NCI-H1048 (cell line): Measurements from ENCODE around the gene CCDC144A.
"Not testable (repeated sequence)": the region's sequence is repeated elsewhere in the genome, so short reads cannot be mapped to it uniquely, and the experiment has no call there.

Source experiments
- DNase-seq: peaks from one replicate; lab custom pipeline; 2025; lab: John Stamatoyannopoulos, UW

The CCDC144A gene

DNA sequence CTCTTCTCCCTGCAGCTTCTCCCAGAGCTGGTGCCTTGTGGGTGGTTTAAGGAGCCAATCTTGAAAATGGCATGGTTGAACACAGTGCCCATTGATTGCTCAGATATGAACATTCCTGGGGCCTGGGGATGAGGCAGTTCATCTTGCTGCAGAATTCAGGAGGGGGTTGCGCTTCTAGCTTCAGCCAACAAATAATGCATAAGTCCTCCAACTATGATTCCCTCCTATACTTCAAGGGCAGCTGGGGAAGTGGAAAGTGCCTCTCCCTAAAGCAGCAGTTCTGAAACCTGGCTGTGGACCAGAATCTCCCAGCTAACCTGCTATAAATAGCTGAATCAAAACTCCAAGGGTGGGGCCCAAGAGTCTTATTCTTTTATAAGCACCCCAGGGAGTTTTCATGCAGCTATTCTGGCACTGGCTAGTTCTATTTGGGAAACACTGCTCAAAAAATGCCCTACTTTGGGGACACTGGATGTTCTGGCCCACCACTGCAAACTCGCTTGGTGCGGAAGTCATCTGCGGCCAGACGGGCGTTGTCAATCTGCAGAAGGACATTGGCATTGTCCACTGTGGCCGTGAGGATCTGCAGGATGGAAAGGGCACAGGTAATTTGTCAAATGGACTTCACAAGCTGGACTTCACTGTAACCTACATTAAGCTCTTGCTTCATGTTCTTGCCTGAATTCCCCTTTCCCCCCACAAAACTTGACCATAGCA is 130.3 kb downstream of the CCDC144A start:
- no peak for DNase-seq

DNA sequence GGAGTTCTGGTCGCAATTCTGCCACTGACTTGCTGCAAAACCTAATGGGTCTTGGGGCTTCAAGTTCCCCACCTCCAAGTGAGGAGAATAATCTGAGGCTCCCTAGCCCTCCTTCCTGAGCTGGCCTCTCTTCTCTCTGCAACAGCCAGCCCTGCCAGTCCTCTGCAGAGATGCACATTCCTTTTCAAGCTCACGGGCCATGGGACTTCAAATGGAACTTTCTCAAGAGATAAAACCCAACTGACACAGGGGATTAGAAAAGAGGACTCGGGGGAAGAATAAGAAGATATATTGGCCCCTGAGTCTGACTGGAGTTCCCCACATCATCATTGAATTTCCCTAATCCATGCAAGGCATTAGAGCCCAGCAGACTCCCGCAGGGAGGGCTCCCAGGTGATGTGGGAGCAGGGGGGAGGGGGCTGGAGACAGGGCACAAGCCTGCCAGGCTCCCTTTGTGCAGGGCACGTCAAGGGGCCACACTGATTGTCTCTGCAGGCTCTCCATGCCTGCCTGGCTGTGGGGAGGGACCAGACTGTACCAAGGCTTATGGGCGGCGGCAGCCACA is 131.0 kb downstream of the CCDC144A start:
- no peak for DNase-seq

DNA sequence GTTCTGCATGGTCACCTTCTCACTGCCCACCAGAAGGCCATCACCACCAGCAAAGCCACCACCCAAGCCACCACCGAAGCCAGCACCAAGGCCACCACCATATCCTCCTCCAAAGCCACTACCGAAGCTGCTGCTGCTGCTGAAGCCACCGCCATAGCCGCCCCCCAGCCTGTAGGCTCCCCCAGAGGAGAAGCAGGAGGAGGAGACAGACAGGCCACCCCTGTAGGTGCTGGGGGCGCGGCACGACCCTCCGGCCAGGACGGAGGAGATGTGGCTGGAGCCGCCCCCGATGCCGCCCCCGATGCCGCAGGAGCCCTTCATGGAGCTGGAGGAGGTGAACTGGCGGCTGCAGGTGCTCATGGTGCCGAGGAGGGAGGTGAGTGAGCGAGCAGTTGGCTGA is 132.1 kb downstream of the CCDC144A start:
- DNase-seq, result not testable (repeated sequence)

DNA sequence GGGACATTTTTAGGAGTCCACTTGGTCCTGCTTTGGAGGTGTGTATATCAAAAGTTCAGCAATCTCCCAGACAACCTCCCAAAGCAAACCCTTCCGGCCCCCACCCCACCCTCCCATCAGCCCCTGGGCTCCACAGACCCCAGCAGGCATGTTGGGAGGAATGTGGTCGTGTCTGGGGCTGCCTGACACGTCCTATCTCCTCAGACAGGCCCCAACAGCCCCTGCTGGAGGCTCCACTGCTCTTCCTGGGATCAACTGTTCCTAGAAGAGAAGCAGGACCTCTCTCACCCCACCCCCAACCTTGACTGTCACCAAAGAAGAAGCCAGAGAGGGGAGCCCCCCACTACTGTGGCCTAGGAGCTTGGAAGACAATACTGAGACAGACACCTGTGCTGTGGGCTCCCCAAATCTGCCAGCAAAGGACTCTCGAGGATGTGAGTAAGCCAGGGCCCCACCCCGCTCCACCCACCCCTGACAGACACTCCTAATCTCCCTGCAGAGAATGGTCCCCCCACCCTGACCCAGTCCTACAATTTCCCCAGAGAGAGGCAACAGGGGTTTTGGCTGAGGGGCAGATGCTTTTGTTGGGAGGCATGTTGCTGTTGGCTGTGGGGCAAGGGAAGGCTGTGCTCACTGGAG is 133.8 kb downstream of the CCDC144A start:
- not testable (repeated sequence) for DNase-seq
